ENCODE results near the gene PLA2G2C.

PLA2G2C gene

GRCh38 chr1:20184997-20185833, 1.1 kb downstream of the PLA2G2C start:
- DNase-seq (ENCODE audit: low read depth in 1 of 2, low spot score in 1 of 2), result peak; percentile 21 to 51

- DNase-seq (ENCODE audit: low read depth in 1 of 2, low spot score in 1 of 2), result no peak
These were observed 1.8 kb downstream of the PLA2G2C start for GRCh38 chr1:20184481-20184900.

DNA sequence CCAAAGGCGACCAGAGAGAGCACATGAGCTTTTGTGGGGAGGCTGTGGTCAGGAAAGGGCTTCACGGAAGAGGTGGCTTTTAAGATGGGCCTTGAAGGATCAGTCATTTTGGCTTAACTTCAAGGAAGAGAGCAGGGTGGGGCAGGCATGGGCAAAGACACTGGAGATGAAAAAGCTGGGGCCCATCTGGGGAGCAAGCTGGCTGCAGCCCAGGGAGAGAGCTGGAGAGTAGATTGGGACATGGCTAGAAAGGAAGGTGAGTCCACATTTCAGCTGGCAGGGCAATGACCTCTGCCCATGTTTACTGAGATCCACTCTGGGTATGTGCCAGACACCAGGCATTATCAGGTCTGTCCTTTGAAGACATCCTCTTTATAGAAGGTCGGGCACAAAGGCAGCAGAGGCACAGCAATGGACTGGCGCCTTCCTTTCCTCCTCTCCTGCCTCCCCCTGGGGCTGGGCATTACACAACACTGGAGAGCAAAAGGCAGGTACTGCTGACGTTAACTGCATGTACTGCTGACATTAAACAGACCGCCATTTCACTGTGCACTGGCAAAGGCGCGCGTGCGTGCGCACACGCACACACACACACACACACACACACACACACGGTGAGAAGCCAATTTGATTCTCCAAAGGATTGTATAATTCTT, 2.6 kb downstream of the PLA2G2C start:
- no peak for DNase-seq (ENCODE audit: low read depth in 1 of 2, low spot score in 1 of 2)

- DNase-seq (ENCODE audit: low read depth in 1 of 2, low spot score in 1 of 2), result no peak
These were observed 3.3 kb downstream of the PLA2G2C start for GRCh38 chr1:20183035-20183434.

DNA sequence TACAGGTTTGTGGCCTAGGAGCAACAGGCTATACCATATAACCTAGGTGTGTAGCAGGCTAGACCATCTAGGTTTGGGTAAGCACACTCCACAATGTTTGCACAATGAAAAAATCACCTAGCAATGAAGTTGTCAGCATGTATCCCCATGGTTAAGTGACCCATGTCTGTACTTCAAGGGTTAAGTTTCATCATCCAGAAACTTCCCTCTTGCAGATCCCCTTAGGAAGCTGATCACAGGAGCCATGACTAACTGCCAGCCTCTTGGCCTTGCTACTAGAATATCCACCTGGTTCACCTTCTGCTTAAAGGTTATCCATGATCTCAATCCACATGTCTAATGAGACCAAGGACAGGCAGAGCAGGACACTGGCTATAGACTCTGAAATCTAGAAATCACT, 3.9 kb downstream of the PLA2G2C start:
- DNase-seq (ENCODE audit: low read depth in 1 of 2, low spot score in 1 of 2), result no peak

DNA sequence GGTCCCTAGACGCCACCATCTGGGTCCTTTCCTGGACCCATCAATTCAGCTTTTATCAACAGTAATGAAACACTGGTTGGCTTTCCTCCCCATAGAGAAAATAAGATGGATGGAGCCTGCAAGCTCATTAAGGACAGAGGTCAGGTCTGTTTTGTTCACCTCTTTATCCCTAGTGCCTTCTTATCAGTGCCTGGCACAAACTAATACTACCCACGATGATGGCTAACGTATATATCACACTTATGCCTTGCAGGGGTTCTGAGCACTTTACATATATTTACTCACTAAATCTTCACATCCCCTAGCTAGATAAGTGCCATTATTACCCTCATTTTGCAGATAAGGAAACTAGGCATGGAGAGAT, 5.5 kb downstream of the PLA2G2C start:
- DNase-seq (ENCODE audit: low read depth in 1 of 2, low spot score in 1 of 2), result no peak

DNA sequence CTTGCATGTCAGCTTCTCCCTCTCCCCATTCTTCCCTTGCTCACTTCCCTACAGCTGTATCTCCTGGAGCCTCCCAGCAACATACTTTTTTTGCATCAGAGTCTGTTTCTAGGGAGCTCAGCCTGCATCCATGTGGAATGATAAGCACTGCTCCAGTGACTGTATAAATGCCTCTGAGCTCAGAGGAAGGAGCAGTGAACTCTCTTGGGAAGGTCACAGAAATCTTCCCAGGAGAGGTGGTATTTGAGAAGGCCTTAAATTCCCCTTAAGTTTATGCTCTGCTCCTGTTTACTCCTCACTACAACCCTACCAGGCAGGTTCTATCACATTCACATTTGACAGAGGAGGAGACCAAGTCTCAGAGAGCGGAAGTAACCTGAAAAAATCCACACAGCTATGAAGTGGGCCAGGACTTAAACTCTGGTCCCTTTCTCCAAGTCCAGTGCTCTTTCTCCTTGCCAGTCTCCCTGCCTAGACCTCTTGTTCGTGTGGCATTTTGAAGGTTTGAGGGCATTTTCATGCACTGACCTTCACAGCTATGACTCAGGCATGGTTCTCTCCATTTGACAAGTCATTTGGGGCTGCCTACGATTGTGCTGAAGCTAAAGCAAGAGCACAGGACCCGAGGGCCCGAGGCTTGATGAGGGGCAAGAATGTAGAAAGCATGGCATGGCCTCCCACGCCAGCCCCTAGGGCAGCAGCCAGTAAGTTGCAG, 6.0 kb downstream of the PLA2G2C start:
- DNase-seq (ENCODE audit: low read depth in 1 of 2, low spot score in 1 of 2), result no peak

- no peak for DNase-seq (ENCODE audit: low read depth in 1 of 2, low spot score in 1 of 2)
These were observed 6.8 kb downstream of the PLA2G2C start for GRCh38 chr1:20179371-20180128.

DNA sequence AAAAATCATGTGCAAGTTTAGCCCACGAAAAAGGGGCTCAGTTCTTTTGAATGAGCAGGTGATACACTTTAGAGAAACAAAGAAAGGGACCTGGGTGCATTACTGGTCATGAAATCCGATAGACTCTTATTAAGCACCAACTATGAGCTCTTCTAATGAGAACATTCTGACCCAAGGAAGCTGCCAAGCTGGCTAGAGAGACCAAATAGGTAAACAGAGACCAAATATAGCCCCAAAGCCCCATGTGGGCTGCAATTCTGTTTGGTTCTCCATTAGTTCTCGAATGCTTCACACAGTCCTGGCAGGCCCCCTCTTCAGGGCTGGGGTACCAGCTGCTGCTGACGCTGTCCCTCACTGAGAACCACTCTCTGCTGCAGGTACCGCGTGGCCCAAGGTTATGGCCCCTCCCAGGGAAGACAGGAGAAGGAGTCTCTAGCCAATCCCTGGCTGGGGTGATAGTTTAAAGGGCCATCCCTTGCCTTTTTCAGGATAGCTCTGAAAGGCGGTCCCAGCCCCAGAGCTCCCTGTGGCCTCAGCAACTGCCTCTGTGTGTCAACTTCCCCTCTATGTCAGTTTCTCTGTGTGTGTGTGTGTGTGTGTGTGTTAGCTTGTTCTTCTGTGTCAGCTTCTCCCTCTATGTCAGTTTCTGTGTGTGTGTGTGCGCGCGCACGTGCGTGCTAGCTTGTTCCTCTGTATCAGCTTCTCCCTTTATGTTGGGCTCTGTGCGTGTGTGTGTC, 7.5 kb downstream of the PLA2G2C start:
- no peak for DNase-seq (ENCODE audit: low read depth in 1 of 2, low spot score in 1 of 2)

- DNase-seq (ENCODE audit: low read depth in 1 of 2, low spot score in 1 of 2), result no peak
These were observed 11.2 kb downstream of the PLA2G2C start for GRCh38 chr1:20174937-20175666.

DNA sequence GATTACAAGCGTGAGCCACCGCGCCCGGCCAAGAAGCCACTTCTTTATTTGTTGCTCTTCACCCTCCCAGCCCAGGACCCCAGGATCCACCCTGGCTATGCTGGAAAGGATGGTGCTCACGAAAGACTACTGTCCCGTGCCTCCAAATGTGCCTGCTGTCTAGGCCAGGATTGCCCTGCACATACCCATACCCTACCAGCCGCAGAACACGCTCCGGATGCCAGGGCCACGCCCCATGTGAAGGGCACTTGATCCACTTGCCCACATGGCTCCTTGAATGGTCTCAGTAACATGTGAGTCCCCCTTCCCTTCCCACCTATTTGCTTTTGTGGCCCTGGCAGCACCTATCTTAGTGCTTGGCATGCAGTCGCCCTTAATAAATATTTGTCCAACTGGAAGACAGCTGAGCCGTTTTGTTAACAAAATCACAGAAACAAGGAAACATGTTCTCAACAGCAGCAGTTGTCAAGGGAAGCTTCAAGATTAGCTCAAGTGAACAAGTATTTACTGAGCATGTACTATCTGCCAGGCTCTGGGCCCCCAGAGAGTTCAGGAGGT, 14.2 kb downstream of the PLA2G2C start:
- no peak for DNase-seq (ENCODE audit: low read depth in 1 of 2, low spot score in 1 of 2)

GRCh38 chr1:20169932-20170331, 16.4 kb downstream of the PLA2G2C start:
- no peak for DNase-seq (ENCODE audit: low read depth in 1 of 2, low spot score in 1 of 2)

DNA sequence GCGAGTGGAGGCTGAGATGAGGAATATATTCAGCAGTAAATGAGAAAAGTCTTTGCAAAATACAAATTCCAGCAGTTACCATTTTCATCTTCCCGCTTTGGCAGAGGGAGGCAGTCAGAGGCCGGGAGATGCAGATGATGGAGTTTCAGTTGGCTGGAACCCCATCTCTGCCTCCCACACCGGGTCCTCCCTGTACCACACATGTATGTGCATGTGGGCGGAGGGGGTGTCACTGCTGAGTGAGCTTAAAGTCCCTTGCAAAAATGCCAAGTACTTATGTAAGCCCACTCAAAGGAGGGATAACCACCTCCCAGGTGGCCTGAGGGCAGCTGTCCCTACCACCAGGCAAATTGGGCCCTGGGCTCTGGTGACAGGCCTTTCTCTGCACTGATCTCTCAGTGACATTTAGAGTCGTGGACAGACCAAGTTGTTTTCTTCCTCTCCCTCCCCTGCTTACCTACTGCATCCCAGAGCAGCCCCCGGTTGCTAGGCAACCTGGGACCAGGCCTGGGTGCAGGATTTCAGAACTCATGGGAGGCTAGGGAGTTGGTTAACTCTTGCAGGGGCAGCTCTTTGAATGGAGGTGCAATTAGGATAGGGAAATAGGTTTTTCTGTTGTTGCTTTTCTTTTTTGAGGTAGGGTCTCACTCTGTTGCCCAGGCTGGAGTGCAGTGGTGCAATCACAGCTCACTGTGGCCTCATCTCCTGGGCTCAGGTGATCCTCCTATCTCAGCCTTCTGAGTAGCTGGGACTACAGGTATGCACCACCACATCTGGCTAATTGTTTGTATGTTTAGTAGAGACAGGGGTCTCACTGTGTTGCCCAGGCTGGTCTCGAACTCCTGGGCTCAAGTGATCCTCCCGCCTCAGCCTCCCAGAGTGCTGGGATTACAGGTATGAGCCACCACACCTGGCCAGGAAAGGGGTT, 17.5 kb downstream of the PLA2G2C start:
- DNase-seq (ENCODE audit: low read depth in 1 of 2, low spot score in 1 of 2), result no peak

- no peak for DNase-seq (ENCODE audit: low read depth in 1 of 2, low spot score in 1 of 2)
These were observed 19.2 kb downstream of the PLA2G2C start for GRCh38 chr1:20167126-20167525.

- no peak for DNase-seq (ENCODE audit: low read depth in 1 of 2, low spot score in 1 of 2)
These were observed 20.3 kb downstream of the PLA2G2C start for GRCh38 chr1:20166051-20166450.

GRCh38 chr1:20165522-20165951, 20.8 kb downstream of the PLA2G2C start:
- no peak for DNase-seq (ENCODE audit: low read depth in 1 of 2, low spot score in 1 of 2)

- DNase-seq (ENCODE audit: low read depth in 1 of 2, low spot score in 1 of 2), result no peak
These were observed 21.6 kb downstream of the PLA2G2C start for GRCh38 chr1:20164694-20165202.

- no peak for DNase-seq (ENCODE audit: low read depth in 1 of 2, low spot score in 1 of 2)
These were observed 26.3 kb downstream of the PLA2G2C start for GRCh38 chr1:20160034-20160433.

Measured in activated CD4-positive, alpha-beta T cell treated with anti-CD3 and anti-CD28 coated beads, Interleukin-2, amount 50 U/mL, for 24 hours (primary cell).